Endothelial cell of umbilical vein (primary cell): ENCODE data around the gene DUSP28. TPM values are rescaled to one million over a fixed set of nuclear protein-coding genes. Genes with fewer than 3 reads are reported as not detected.

Experiments
- BruUV-seq: library from RNA; stranded (reverse); fragments of 400-500 nt; replicated peaks from 2 replicates; lab custom pipeline; 2021; lab: Mats Ljungman, UMichigan
- CTCF ChIA-PET: fragments of 300-600, 350-600 bp; sonication (Branson Sonifier 250); formaldehyde crosslinking; loops from one replicate; lab custom pipeline; 2021; ENCODE audit warnings: antibody characterized with exemption, inconsistent platforms; lab: Charles Lee
- POLR2A ChIA-PET: fragments of 300-600, 350-600 bp; sonication (Branson Sonifier 250); formaldehyde crosslinking; loops from one replicate; lab custom pipeline; 2021; ENCODE audit warnings: antibody characterized with exemption, inconsistent platforms; lab: Charles Lee
- DNase-seq: peaks from one replicate; pipeline ENCODE4 v3.0.0-alpha.2; 2011; ENCODE audit warnings: low read depth, low spot score
- FAIRE-seq: peaks from 2 replicates; lab custom pipeline; 2011; peaks lifted over from hg19 to GRCh38; lab: Jason Lieb, UNC
- H2AFZ ChIP-seq: 2 replicates; pipeline ENCODE4 v1.6.0; 2012; ENCODE audit warnings: low read depth, low read length, control low read depth, inconsistent platforms
- H3K27ac ChIP-seq: 2 replicates; pipeline ENCODE4 v1.5.1; 2011; ENCODE audit warnings: low read depth, mild to moderate bottlenecking, control low read depth, low read length, moderate library complexity; ENCODE audit not compliant: insufficient read depth
- H3K27me3 ChIP-seq, 2 experiments: 2 replicates each; pipeline versions ENCODE4 v1.6.0 to v1.6.1; 2011; ENCODE audit warnings: low read length in 2 of 2, mixed read lengths in 1 of 2; ENCODE audit not compliant: control insufficient read depth in 2 of 2, insufficient read depth in 2 of 2
- H3K36me3 ChIP-seq, 2 experiments: 2 replicates in 1 of 2; 3 replicates in 1 of 2; pipeline ENCODE4 v1.5.1; 2011; ENCODE audit warnings: low read length in 2 of 2, mild to moderate bottlenecking in 1 of 2, moderate library complexity in 1 of 2; ENCODE audit not compliant: control insufficient read depth in 2 of 2, insufficient read depth in 2 of 2; ENCODE audit errors: extremely low read depth in 1 of 2
- H3K4me1 ChIP-seq: 3 replicates; pipeline ENCODE4 v1.5.1; 2011; ENCODE audit warnings: mild to moderate bottlenecking, low read length; ENCODE audit not compliant: control insufficient read depth, insufficient read depth; ENCODE audit errors: extremely low read depth
- H3K4me2 ChIP-seq: 2 replicates; pipeline ENCODE4 v1.6.1; 2011; ENCODE audit warnings: low read length, control low read depth, mixed read lengths; ENCODE audit not compliant: insufficient read depth
- H3K4me3 ChIP-seq, 3 experiments: fragments of 200-600 bp in 1 of 3; sonication (generic), shearing (Covaris generic) in 1 of 3; replicated peaks in 1 of 3; 2 replicates each; pipeline ENCODE4 v1.5.1; 2011 to 2016; ENCODE audit warnings: control low read depth in 3 of 3, low read length in 3 of 3, mild to moderate bottlenecking in 2 of 3, inconsistent platforms in 1 of 3, low read depth in 1 of 3, moderate library complexity in 1 of 3; ENCODE audit not compliant: insufficient read depth in 1 of 3
- H3K79me2 ChIP-seq: 2 replicates; pipeline ENCODE4 v1.6.0; 2012; ENCODE audit warnings: low read length, inconsistent platforms; ENCODE audit not compliant: control insufficient read depth, insufficient read depth
- H3K9ac ChIP-seq: replicated peaks from 2 replicates; pipeline ENCODE3; 2011; ENCODE audit warnings: low read length, control low read depth; ENCODE audit not compliant: insufficient read depth; ENCODE audit errors: extremely low read depth
- H3K9me1 ChIP-seq: replicated peaks from 3 replicates; pipeline ENCODE4 v1.6.0; 2011; ENCODE audit warnings: mild to moderate bottlenecking, low read length; ENCODE audit not compliant: control insufficient read depth, insufficient read depth; ENCODE audit errors: extremely low read depth
- H3K9me3 ChIP-seq: replicated peaks from 2 replicates; pipeline ENCODE4 v1.5.1; 2012; ENCODE audit warnings: low read length, inconsistent platforms; ENCODE audit not compliant: control insufficient read depth, insufficient read depth
- H4K20me1 ChIP-seq: replicated peaks from 2 replicates; pipeline ENCODE3; 2011; ENCODE audit warnings: mild to moderate bottlenecking, low read length; ENCODE audit not compliant: control insufficient read depth, insufficient read depth; ENCODE audit errors: extremely low read depth
- CTCF ChIP-seq, 2 donors: IDR thresholded peaks; 1 replicate in 1 of 2; 2 replicates in 1 of 2; pipeline ENCODE4 v1.5.1; 2011; ENCODE audit warnings: low read length in 2 of 2, mild to moderate bottlenecking in 2 of 2, moderate library complexity in 2 of 2, control low read depth in 1 of 2, inconsistent platforms in 1 of 2, low read depth in 1 of 2; ENCODE audit not compliant: insufficient read depth in 1 of 2; ENCODE audit errors: extremely low read depth in 1 of 2
- EZH2 ChIP-seq: IDR thresholded peaks from 2 replicates; pipeline ENCODE4 v1.6.1; 2012; ENCODE audit warnings: borderline replicate concordance, low read depth, mild to moderate bottlenecking, moderate library complexity, low read length, inconsistent platforms; ENCODE audit not compliant: severe bottlenecking
- FOS ChIP-seq: IDR thresholded peaks from 2 replicates; pipeline ENCODE4 v1.6.1; 2011; ENCODE audit warnings: mild to moderate bottlenecking, low read length, moderate library complexity, borderline replicate concordance; ENCODE audit not compliant: insufficient read depth
- GATA2 ChIP-seq: IDR thresholded peaks from 2 replicates; pipeline ENCODE4 v1.7.0; 2011; ENCODE audit warnings: low read depth, mild to moderate bottlenecking, moderate library complexity, mixed read lengths, low read length; ENCODE audit not compliant: insufficient read length, insufficient read depth
- JUN ChIP-seq: IDR thresholded peaks from 2 replicates; pipeline ENCODE4 v1.6.1; 2011; ENCODE audit warnings: borderline replicate concordance, low read depth; ENCODE audit not compliant: insufficient read length, insufficient read depth
- MAX ChIP-seq: IDR thresholded peaks from 2 replicates; pipeline ENCODE4 v1.6.1; 2011; ENCODE audit not compliant: insufficient read depth, insufficient read length
- MYC ChIP-seq: IDR thresholded peaks from one replicate; pipeline ENCODE4 v1.6.1; 2011; ENCODE audit warnings: mild to moderate bottlenecking, low read depth, low read length
- POLR2A ChIP-seq: IDR thresholded peaks from 2 replicates; pipeline ENCODE4 v1.6.1; 2012; ENCODE audit warnings: low read depth, mild to moderate bottlenecking, control low read depth, low read length
- POLR2AphosphoS5 ChIP-seq: IDR thresholded peaks from 2 replicates; pipeline ENCODE4 v1.6.1; 2012; ENCODE audit warnings: low read depth, mild to moderate bottlenecking, control low read depth, low read length, moderate library complexity; ENCODE audit not compliant: insufficient read depth
- dilution Hi-C: fragments of 300-500 bp; cut with MboI; formaldehyde crosslinking; loops from one replicate; pipeline ENCODE4 v1.15.0; 2019; ENCODE audit warnings: low sequenced_read_pairs; ENCODE audit not compliant: extremely low pct_ligation_motif_present
- intact Hi-C: fragments of 100-400 bp; cut with micrococcal nuclease; formaldehyde crosslinking; loops from one replicate; pipeline ENCODE4 v1.10.0; 2022
- polyA plus RNA-seq, 4 experiments: library from polyadenylated mRNA; depleted of rRNA in 3 of 4; stranded (reverse) in 3 of 4; unstranded in 1 of 4; fragments of >200 nt; gene quantifications; 2 replicates each; pipeline versions ENCODE4 v1.2.1 to v1.2.3, GENCODE V29; 2011 to 2012; ENCODE audit warnings: missing spikeins in 1 of 4
- total RNA-seq: library from RNA; stranded (reverse); gene quantifications from 2 replicates; pipeline ENCODE4 v1.2.3, GENCODE V29; 2021

The DUSP28 gene
- total and polyA plus RNA-seq, 2 donors (not counting 3 experiments of a cell fraction or from before 2014, with no cell fraction given): 2.2 to 4.3 TPM

- POLR2A ChIA-PET: no interaction called here
- no peak for TF ChIP-seq CTCF (IDR thresholded peaks at IDR 0.05; ENCODE audit: extremely low read depth in 1 of 2, insufficient read depth in 1 of 2, low read depth in 1 of 2, low read length in 2 of 2)
- TF ChIP-seq FOS: no peak
- no peak for TF ChIP-seq POLR2AphosphoS5
- no peak for TF ChIP-seq JUN
- TF ChIP-seq MYC: no peak
- TF ChIP-seq GATA2: no peak
- no peak for TF ChIP-seq EZH2
- no peak for TF ChIP-seq MAX
- no peak for TF ChIP-seq POLR2A
- no peaks in the 10 kb centered on the region for H3K27me3 ChIP-seq
Observed at GRCh38 chr2:240510513-240511210, 49.5 kb upstream of the DUSP28 start.

More at GRCh38 chr2:240510513-240511210, 49.5 kb upstream of the DUSP28 start:
- CTCF ChIA-PET: no interaction called here
- H3K79me2 ChIP-seq: no peaks in the 10 kb centered on the region
- dilution Hi-C loops: no loop called here
- no peak overlapping the region for H2AFZ ChIP-seq
- H3K9me3 ChIP-seq: no peaks in the 10 kb centered on the region
- H3K9me1 ChIP-seq: no peaks in the 10 kb centered on the region
- no peak for FAIRE-seq
- intact Hi-C loops: loop anchor here (5.0 kb wide), 1 partner anchor 197 kb away; no protein-coding TSS in a partner anchor
- H3K4me2 ChIP-seq: no peak overlapping the region
- no peaks in the 10 kb centered on the region for H4K20me1 ChIP-seq
- H3K4me3 ChIP-seq: no peak overlapping the region
- H3K27ac ChIP-seq: no peak overlapping the region
- H3K36me3 ChIP-seq: no peaks in the 10 kb centered on the region
- no peak for DNase-seq
- H3K4me1 ChIP-seq: no peaks in the 10 kb centered on the region
- H3K9ac ChIP-seq: no peak overlapping the region
- no TSS peak for BruUV-seq
